Measurements from ENCODE around the gene CACNA1E.

GRCh38 chr1:181486098-181486420, 2.7 kb downstream of the CACNA1E start:
- TF ChIP-seq CTCF (IDR thresholded peaks at IDR 0.05 in 8 of 11, conservative IDR thresholded peaks at IDR 0.05 in 3 of 11) (no peak), POLR2A (IDR thresholded peaks at IDR 0.05) (no peak)

Data from spleen (tissue), 7 donors.